Tibial artery (tissue), 4 donors: ENCODE data around the gene JPT2.

Experiments used
- DNase-seq, 2 donors: peaks; one replicate each; pipeline ENCODE4 v3.0.0-alpha.2; 2019
- H3K27ac ChIP-seq, 2 donors: fragments of 200-600 bp; sonication (generic) in 1 of 2; 1 replicate in 1 of 2; 2 replicates in 1 of 2; pipeline ENCODE4 v1.5.1; 2018 to 2019; ENCODE audit warnings: mild to moderate bottlenecking in 1 of 2
- H3K27me3 ChIP-seq, 2 donors: fragments of 200-600 bp; sonication (generic) in 1 of 2; one replicate each; pipeline versions ENCODE4 v1.5.1 to v1.6.0; 2016 to 2019
- H3K36me3 ChIP-seq, 3 donors: fragments of 200-600 bp; sonication (generic) in 2 of 3; one replicate each; pipeline ENCODE4 v1.5.1; 2016 to 2019; ENCODE audit warnings: mild to moderate bottlenecking in 2 of 3
- H3K4me1 ChIP-seq, 4 donors: fragments of 200-600 bp; sonication (generic) in 2 of 4; 1 replicate in 3 of 4; 2 replicates in 1 of 4; pipeline ENCODE4 v1.5.1; 2016 to 2019
- H3K4me3 ChIP-seq, 2 donors: fragments of 200-600 bp; sonication (generic) in 1 of 2; 1 replicate in 1 of 2; 2 replicates in 1 of 2; pipeline ENCODE4 v1.5.1; 2018 to 2019; ENCODE audit warnings: mild to moderate bottlenecking in 2 of 2
- H3K9me3 ChIP-seq, 3 donors: fragments of 200-600 bp; sonication (generic) in 1 of 3; one replicate each; pipeline ENCODE4 v1.5.1; 2016 to 2019
- CTCF ChIP-seq, 2 experiments: fragments of 200-600 bp in 1 of 2; fragments of 450-650 bp in 1 of 2; IDR thresholded peaks; one replicate each; pipeline ENCODE4 v1.5.1; 2017 to 2019; ENCODE audit warnings: antibody characterized with exemption in 2 of 2, mild to moderate bottlenecking in 1 of 2, moderate library complexity in 1 of 2
- intact Hi-C: fragments of 100-400 bp; cut with DNase I; formaldehyde crosslinking; loops from one replicate; pipeline ENCODE4 v1.15.0; 2023; ENCODE audit warnings: low total_unique reads

JPT2 gene

GRCh38 chr16:1691276-1691675 is 13.2 kb downstream of the JPT2 start:
- Histone ChIP-seq H3K9me3 (no peaks in the 10 kb centered on the region), H3K27ac (no peak overlapping the region), H3K4me3 (no peak overlapping the region), H3K4me1 (no peaks in the 10 kb centered on the region), H3K36me3 (peaks cover 18 to 60% (median 50%) of the 10 kb centered on the region in 3 donors), H3K27me3 (no peaks in the 10 kb centered on the region)
- no peak for TF ChIP-seq CTCF (IDR thresholded peaks at IDR 0.05)
- intact Hi-C loops: no loop called here
- DNase-seq: no peak

- no peak overlapping the region for H3K4me3 ChIP-seq
- no peaks in the 10 kb centered on the region for H3K4me1 ChIP-seq
- DNase-seq: no peak
- no peak overlapping the region for H3K27ac ChIP-seq
- H3K27me3 ChIP-seq: no peaks in the 10 kb centered on the region
- peaks cover 18 to 53% (median 47%) of the 10 kb centered on the region in 3 donors for H3K36me3 ChIP-seq
- TF ChIP-seq CTCF (IDR thresholded peaks at IDR 0.05): no peak
- no peaks in the 10 kb centered on the region for H3K9me3 ChIP-seq
- intact Hi-C loops: no loop called here
These were observed 13.9 kb downstream of the JPT2 start for GRCh38 chr16:1691956-1692355.

GRCh38 chr16:1696863-1697262 is 18.8 kb downstream of the JPT2 start:
- no peaks in the 10 kb centered on the region for H3K9me3 ChIP-seq
- H3K4me3 ChIP-seq: no peak overlapping the region
- peaks cover 26 to 70% (median 41%) of the 10 kb centered on the region in 3 donors for H3K36me3 ChIP-seq
- H3K27me3 ChIP-seq: no peaks in the 10 kb centered on the region
- intact Hi-C loops: no loop called here
- TF ChIP-seq CTCF (IDR thresholded peaks at IDR 0.05): no peak
- H3K4me1 ChIP-seq: no peaks in the 10 kb centered on the region
- DNase-seq: no peak
- H3K27ac ChIP-seq: no peak overlapping the region

- no peak overlapping the region for H3K4me3 ChIP-seq
- H3K4me1 ChIP-seq: no peaks in the 10 kb centered on the region
- DNase-seq: no peak
- no peak for TF ChIP-seq CTCF (IDR thresholded peaks at IDR 0.05)
- no peak overlapping the region for H3K27ac ChIP-seq
- no peaks in the 10 kb centered on the region for H3K9me3 ChIP-seq
- no peaks in the 10 kb centered on the region for H3K27me3 ChIP-seq
- intact Hi-C loops: no loop called here
- H3K36me3 ChIP-seq: peaks cover 8 to 58% (median 22%) of the 10 kb centered on the region in 3 donors
These were observed 20.6 kb downstream of the JPT2 start for GRCh38 chr16:1698680-1699079.

- Histone ChIP-seq H3K4me1 (peaks cover 0 to 7% (median 5%) of the 10 kb centered on the region in 4 donors), H3K36me3 (peaks cover 8 to 48% (median 17%) of the 10 kb centered on the region in 3 donors), H3K27ac (no peak overlapping the region), H3K9me3 (no peaks in the 10 kb centered on the region), H3K27me3 (no peaks in the 10 kb centered on the region), H3K4me3 (no peak overlapping the region)
- TF ChIP-seq CTCF (IDR thresholded peaks at IDR 0.05): no peak
- intact Hi-C loops: no loop called here
- DNase-seq: no peak
These were observed 22.2 kb downstream of the JPT2 start for GRCh38 chr16:1700246-1700645.
